ENCODE results near the gene MAIP1.
"Not testable (repeated sequence)": the region's sequence is repeated elsewhere in the genome, so short reads cannot be mapped to it uniquely, and the experiment has no call there.

MAIP1 gene

GRCh38 chr2:199955339-199956061 lies at the start of gene MAIP1, which contains the start of gene TYW5:
Gene MAIP1 (plus strand): TSS chr2:199955582. CDS start chr2:199955799, 217 bp downstream.
Gene TYW5 (minus strand): TSS chr2:199955491. CDS start chr2:199955470, 21 bp downstream.
- peak; percentile 59 to 93 (median 79) for DNase-seq

GRCh38 chr2:199907008-199907714 lies 48.2 kb upstream of the MAIP1 start:
- no peak for DNase-seq

GRCh38 chr2:199910338-199911051 lies 44.9 kb upstream of the MAIP1 start:
- no peak for DNase-seq

- peak; percentile 75 to 88 (median 85) for DNase-seq
These were observed 44.1 kb upstream of the MAIP1 start, which contains the start of gene C2orf69 for GRCh38 chr2:199911052-199911876. Gene C2orf69 (plus strand): TSS chr2:199911293. CDS start chr2:199911439, 146 bp downstream.

GRCh38 chr2:199911877-199912161 lies 43.6 kb upstream of the MAIP1 start:
- DNase-seq = peak in 1 of 6 experiments; percentile 36

- DNase-seq = not testable (repeated sequence)
These were observed 42.7 kb upstream of the MAIP1 start for GRCh38 chr2:199912553-199913114.

GRCh38 chr2:199914372-199914958 lies 40.9 kb upstream of the MAIP1 start:
- no peak for DNase-seq

- DNase-seq = no peak
These were observed 38.4 kb upstream of the MAIP1 start for GRCh38 chr2:199916980-199917379.

- DNase-seq = no peak
These were observed 32.5 kb upstream of the MAIP1 start for GRCh38 chr2:199922856-199923255.

- no peak for DNase-seq
These were observed 31.5 kb upstream of the MAIP1 start for GRCh38 chr2:199923924-199924323.

GRCh38 chr2:199926806-199927205 lies 28.6 kb upstream of the MAIP1 start:
- no peak for DNase-seq

GRCh38 chr2:199928226-199928625 lies 27.2 kb upstream of the MAIP1 start:
- no peak for DNase-seq

GRCh38 chr2:199928626-199929025 lies 26.8 kb upstream of the MAIP1 start:
- no peak for DNase-seq

- DNase-seq = no peak
These were observed 26.1 kb upstream of the MAIP1 start for GRCh38 chr2:199929262-199929661.

GRCh38 chr2:199932312-199932855 lies 23.0 kb upstream of the MAIP1 start:
- DNase-seq = no peak

- DNase-seq = no peak
These were observed 21.9 kb upstream of the MAIP1 start for GRCh38 chr2:199933466-199933865.

- DNase-seq = no peak
These were observed 18.8 kb upstream of the MAIP1 start for GRCh38 chr2:199936554-199936953.

- peak in 2 of 6 experiments; percentile 2 to 5 for DNase-seq
These were observed 15.0 kb upstream of the MAIP1 start for GRCh38 chr2:199940373-199940772.

- DNase-seq = no peak
These were observed 12.0 kb upstream of the MAIP1 start for GRCh38 chr2:199943373-199943772.

GRCh38 chr2:199946196-199946595 lies 9.2 kb upstream of the MAIP1 start:
- no peak for DNase-seq

GRCh38 chr2:199946836-199947235 lies 8.5 kb upstream of the MAIP1 start:
- no peak for DNase-seq

GRCh38 chr2:199950396-199950795 lies 5.0 kb upstream of the MAIP1 start:
- no peak for DNase-seq

Data from stimulated activated naive CD4-positive, alpha-beta T cell (primary cell).